Neural progenitor cell (in vitro differentiated cells): Measurements from ENCODE around the gene NHEJ1.

Source experiments
- CTCF ChIP-seq: fragments of 200-600 bp; sonication (generic); IDR thresholded peaks from 2 replicates; pipeline ENCODE4 v1.5.1; 2017; ENCODE audit warnings: antibody characterized with exemption, mild to moderate bottlenecking
- EZH2 ChIP-seq: fragments of 200-600 bp; sonication (generic); IDR thresholded peaks from 2 replicates; pipeline ENCODE4 v1.6.1; 2017; ENCODE audit warnings: antibody characterized with exemption, mild to moderate bottlenecking, moderate library complexity

DNA sequence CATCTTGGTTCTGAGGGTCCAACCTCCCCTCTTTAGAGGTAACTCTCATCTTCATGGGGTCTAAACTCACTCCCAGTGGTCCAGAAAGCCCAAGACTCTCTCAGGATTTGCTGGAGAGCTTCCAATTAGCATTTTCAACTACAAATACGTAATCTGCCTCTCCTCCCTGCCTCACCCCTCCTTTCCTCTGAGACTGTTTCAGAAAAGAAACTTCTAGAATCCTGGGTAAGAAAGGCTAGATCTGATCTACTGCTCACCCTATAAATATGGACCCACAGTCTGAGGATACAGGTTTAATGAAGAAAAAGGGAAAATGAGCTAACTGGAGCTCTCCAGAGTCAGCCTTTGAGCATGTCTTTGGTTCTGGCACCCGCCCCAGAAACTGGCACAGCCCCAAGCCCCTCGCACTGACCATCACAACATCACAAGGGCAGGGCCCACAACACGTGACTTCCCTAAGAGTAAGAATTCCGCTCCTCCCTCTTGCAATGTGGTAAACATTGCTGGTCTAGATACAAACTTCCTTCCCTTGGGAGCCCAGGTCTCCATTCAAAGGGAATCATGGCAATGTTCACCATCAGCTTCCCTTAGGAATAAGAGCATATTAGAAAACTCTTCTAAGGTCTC is 78.2 kb downstream of the NHEJ1 start:
- TF ChIP-seq CTCF (no peak), EZH2 (no peak)
